ENCODE results near the gene OR4F16.
"Not testable (repeated sequence)": the region's sequence is repeated elsewhere in the genome, so short reads cannot be mapped to it uniquely, and the experiment has no call there.

Gene OR4F16

GRCh38 chr1:686554-686953, at the start of gene OR4F16:
OR4F16 (minus strand) TSS chr1:686654; CDS start chr1:686654, 0 bp downstream.
- H3K4me1 ChIP-seq (ENCODE audit: control insufficient read depth, insufficient read depth, low read length); CTCF ChIA-PET; H3K9me3 ChIP-seq (ENCODE audit: control insufficient read depth, insufficient read depth, low read depth, low read length); H3K36me3 ChIP-seq (ENCODE audit: control insufficient read depth in 2 of 2, insufficient read depth in 1 of 2, low read length in 2 of 2); H3K27ac ChIP-seq (ENCODE audit: extremely low read depth, low read depth, low read length); POLR2A ChIA-PET; H3K4me3 ChIP-seq (ENCODE audit: low read depth, low read length): not testable (repeated sequence)

- H3K4me3 ChIP-seq (ENCODE audit: low read depth, low read length); CTCF ChIA-PET; H3K9me3 ChIP-seq (ENCODE audit: control insufficient read depth, insufficient read depth, low read depth, low read length); H3K27ac ChIP-seq (ENCODE audit: extremely low read depth, low read depth, low read length); POLR2A ChIA-PET; H3K36me3 ChIP-seq (ENCODE audit: control insufficient read depth in 2 of 2, insufficient read depth in 1 of 2, low read length in 2 of 2); H3K4me1 ChIP-seq (ENCODE audit: control insufficient read depth, insufficient read depth, low read length): not testable (repeated sequence)
These were observed 47.2 kb upstream of the OR4F16 start for GRCh38 chr1:733649-734048.

- CTCF ChIA-PET; H3K4me1 ChIP-seq (ENCODE audit: control insufficient read depth, insufficient read depth, low read length); POLR2A ChIA-PET; H3K4me3 ChIP-seq (ENCODE audit: low read depth, low read length); H3K9me3 ChIP-seq (ENCODE audit: control insufficient read depth, insufficient read depth, low read depth, low read length); H3K36me3 ChIP-seq (ENCODE audit: control insufficient read depth in 2 of 2, insufficient read depth in 1 of 2, low read length in 2 of 2); H3K27ac ChIP-seq (ENCODE audit: extremely low read depth, low read depth, low read length): not testable (repeated sequence)
These were observed 40.6 kb upstream of the OR4F16 start for GRCh38 chr1:727040-727439.

Data from HEK293 (cell line).